Measurements from ENCODE around the gene PAX3.

PAX3 gene

GRCh38 chr2:222293660-222294630 lies 4.9 kb downstream of the PAX3 start:
- no peak overlapping the region for H3K9ac ChIP-seq (ENCODE audit: low read length)
- H2AFZ ChIP-seq (ENCODE audit: low read depth, low read length, severe bottlenecking), result no peak overlapping the region
- H3K27ac ChIP-seq (ENCODE audit: low read depth, low read length), result no peak overlapping the region
- no peak overlapping the region for H3K4me3 ChIP-seq (ENCODE audit: insufficient read depth, low read length, poor library complexity, severe bottlenecking)
- H3F3A ChIP-seq (ENCODE audit: insufficient read depth), result no peaks in the 10 kb centered on the region
- no peaks in the 10 kb centered on the region for H3K27me3 ChIP-seq (ENCODE audit: low read length)
- no peaks in the 10 kb centered on the region for H3K9me2 ChIP-seq (replicated peaks; ENCODE audit: insufficient read depth, low read length)
- H4K20me1 ChIP-seq (ENCODE audit: low read depth, low read length), result no peaks in the 10 kb centered on the region
- no peaks in the 10 kb centered on the region for H3K79me2 ChIP-seq (ENCODE audit: insufficient read depth, low read length)
- TF ChIP-seq EZH2phosphoT487 (conservative IDR thresholded peaks at IDR 0.05; ENCODE audit: low read length), result no peak
- TF ChIP-seq CTCF (IDR thresholded peaks at IDR 0.05; ENCODE audit: insufficient read depth, low read length, poor library complexity, severe bottlenecking), result no peak
- no peak overlapping the region for H3K4me2 ChIP-seq (ENCODE audit: low read depth, low read length, poor library complexity, severe bottlenecking)
- no peaks in the 10 kb centered on the region for H3K36me3 ChIP-seq (ENCODE audit: low read length)
- H3K9me3 ChIP-seq (ENCODE audit: insufficient read depth, low read length), result no peaks in the 10 kb centered on the region

GRCh38 chr2:222292149-222293134 lies 6.4 kb downstream of the PAX3 start:
- Histone ChIP-seq H3F3A (ENCODE audit: insufficient read depth) (no peaks in the 10 kb centered on the region), H3K27me3 (ENCODE audit: low read length) (no peaks in the 10 kb centered on the region), H3K9me3 (ENCODE audit: insufficient read depth, low read length) (no peaks in the 10 kb centered on the region), H3K4me3 (ENCODE audit: insufficient read depth, low read length, poor library complexity, severe bottlenecking) (no peak overlapping the region), H3K9ac (ENCODE audit: low read length) (no peak overlapping the region), H3K4me2 (ENCODE audit: low read depth, low read length, poor library complexity, severe bottlenecking) (no peak overlapping the region), H2AFZ (ENCODE audit: low read depth, low read length, severe bottlenecking) (no peak overlapping the region), H3K79me2 (ENCODE audit: insufficient read depth, low read length) (no peaks in the 10 kb centered on the region), H3K27ac (ENCODE audit: low read depth, low read length) (no peak overlapping the region), H3K36me3 (ENCODE audit: low read length) (no peaks in the 10 kb centered on the region), H4K20me1 (ENCODE audit: low read depth, low read length) (no peaks in the 10 kb centered on the region), H3K9me2 (replicated peaks; ENCODE audit: insufficient read depth, low read length) (no peaks in the 10 kb centered on the region)
- TF ChIP-seq CTCF (IDR thresholded peaks at IDR 0.05; ENCODE audit: insufficient read depth, low read length, poor library complexity, severe bottlenecking), result no peak
- TF ChIP-seq EZH2phosphoT487 (conservative IDR thresholded peaks at IDR 0.05; ENCODE audit: low read length), result no peak

DNA sequence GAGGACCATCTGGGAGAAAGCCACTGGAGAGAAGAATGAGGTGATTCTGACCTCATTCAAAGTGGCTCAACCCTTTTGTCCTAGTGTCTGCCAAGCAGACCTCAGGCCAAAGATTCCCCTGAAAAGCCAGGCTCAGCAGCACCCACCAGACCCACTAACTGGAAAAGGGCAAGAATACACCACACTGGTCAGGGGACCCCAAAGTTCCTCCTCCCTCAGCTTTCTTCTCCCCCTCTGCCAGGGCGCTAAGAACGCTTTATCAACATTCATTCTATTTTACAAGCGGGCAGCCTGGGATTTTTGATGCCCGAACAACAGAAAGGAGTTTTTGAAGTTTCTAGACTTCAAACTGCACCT lies 7.3 kb downstream of the PAX3 start:
- TF ChIP-seq CTCF (IDR thresholded peaks at IDR 0.05; ENCODE audit: insufficient read depth, low read length, poor library complexity, severe bottlenecking), result no peak
- TF ChIP-seq EZH2phosphoT487 (conservative IDR thresholded peaks at IDR 0.05; ENCODE audit: low read length), result no peak
- Histone ChIP-seq H3K27ac (ENCODE audit: low read depth, low read length) (no peak overlapping the region), H3K9ac (ENCODE audit: low read length) (no peak overlapping the region), H3K27me3 (ENCODE audit: low read length) (no peaks in the 10 kb centered on the region), H4K20me1 (ENCODE audit: low read depth, low read length) (no peaks in the 10 kb centered on the region), H2AFZ (ENCODE audit: low read depth, low read length, severe bottlenecking) (no peak overlapping the region), H3K4me3 (ENCODE audit: insufficient read depth, low read length, poor library complexity, severe bottlenecking) (no peak overlapping the region), H3F3A (ENCODE audit: insufficient read depth) (no peaks in the 10 kb centered on the region), H3K36me3 (ENCODE audit: low read length) (no peaks in the 10 kb centered on the region), H3K9me3 (ENCODE audit: insufficient read depth, low read length) (no peaks in the 10 kb centered on the region), H3K9me2 (replicated peaks; ENCODE audit: insufficient read depth, low read length) (no peaks in the 10 kb centered on the region), H3K4me2 (ENCODE audit: low read depth, low read length, poor library complexity, severe bottlenecking) (no peak overlapping the region), H3K79me2 (ENCODE audit: insufficient read depth, low read length) (no peaks in the 10 kb centered on the region)
